ES-I3 (cell line): ENCODE results near the gene AMOTL2.
A peak's percentile ranks its signal among the peaks of the same experiment; 100 is the strongest.

Source experiments
- H3K36me3 ChIP-seq: 2 replicates; pipeline ENCODE4 v1.6.1; 2013; ENCODE audit warnings: mild to moderate bottlenecking, low read length, control low read depth, moderate library complexity; ENCODE audit not compliant: insufficient read depth
- H3K4me1 ChIP-seq: 2 replicates; pipeline ENCODE4 v1.6.1; 2013; ENCODE audit warnings: mild to moderate bottlenecking, control low read depth, low read length; ENCODE audit not compliant: insufficient read depth
- H3K9ac ChIP-seq: 2 replicates; pipeline ENCODE4 v1.6.1; 2013; ENCODE audit warnings: low read depth, mild to moderate bottlenecking, low read length, moderate library complexity
- H3K9me3 ChIP-seq: 2 replicates; pipeline ENCODE4 v1.6.1; 2013; ENCODE audit warnings: mild to moderate bottlenecking, low read length, moderate library complexity; ENCODE audit not compliant: control insufficient read depth, insufficient read depth

The AMOTL2 gene

DNA sequence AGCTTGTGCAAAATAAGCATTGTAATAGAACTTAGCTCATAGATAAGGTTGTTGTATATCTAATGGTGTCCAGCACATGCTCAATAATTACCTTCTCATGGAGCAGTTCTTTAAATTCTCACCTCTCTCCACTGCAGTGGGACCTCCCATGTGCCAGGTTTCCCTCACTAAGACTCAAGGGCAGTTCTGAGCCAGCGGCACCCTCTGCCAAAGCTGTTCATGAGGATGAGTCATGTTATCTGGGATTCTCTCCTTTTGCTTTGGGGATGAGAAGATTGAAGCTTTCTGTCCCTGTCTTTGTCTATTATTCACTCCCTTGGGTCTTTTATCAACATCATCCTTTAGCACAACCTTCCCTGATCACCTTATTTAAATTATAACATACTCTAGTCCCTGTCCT, 15.6 kb upstream of the AMOTL2 start:
- Histone ChIP-seq H3K4me1 (peaks cover 5% of the 10 kb centered on the region; the same call in 1 of the 2 replicates), H3K9ac (no peak overlapping the region), H3K9me3 (peaks cover 12% of the 10 kb centered on the region), H3K36me3 (no peaks in the 10 kb centered on the region)

DNA sequence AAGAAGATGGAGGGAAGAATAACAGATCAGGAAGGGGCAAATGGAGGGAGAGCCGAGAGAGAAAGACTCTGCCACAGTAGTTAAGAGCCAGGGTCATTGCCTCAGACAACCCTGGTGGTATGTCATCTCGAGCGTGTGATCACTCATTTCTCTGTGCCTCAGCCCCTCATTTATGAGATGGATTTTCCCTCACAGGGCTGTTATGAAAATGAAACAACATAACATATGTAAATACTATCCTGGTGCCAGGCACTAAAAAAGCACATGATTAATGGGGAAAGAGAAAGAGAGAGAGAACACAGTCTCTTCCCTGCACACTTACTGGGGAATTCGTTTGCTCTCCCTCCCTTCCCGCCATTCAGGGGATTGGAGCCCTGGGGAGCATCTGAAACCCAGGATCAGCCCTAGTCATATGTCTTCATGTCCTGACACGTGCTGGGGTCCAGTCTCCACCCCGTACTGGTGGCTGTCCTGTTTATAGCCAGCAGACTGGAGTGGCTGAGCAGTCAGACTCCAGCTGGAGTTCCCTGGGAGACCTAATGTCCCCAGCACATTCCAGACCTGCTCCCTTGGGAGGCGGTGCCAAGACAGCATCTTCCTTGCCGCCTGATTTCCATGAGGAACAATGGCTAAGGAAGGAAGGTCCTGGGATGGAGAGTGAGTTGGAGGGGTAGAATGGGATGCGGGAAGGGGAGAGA, 14.7 kb upstream of the AMOTL2 start:
- no peaks in the 10 kb centered on the region for H3K36me3 ChIP-seq
- peaks cover 12% of the 10 kb centered on the region for H3K9me3 ChIP-seq
- peaks cover 5% of the 10 kb centered on the region; the same call in 1 of the 2 replicates for H3K4me1 ChIP-seq
- no peak overlapping the region for H3K9ac ChIP-seq

DNA sequence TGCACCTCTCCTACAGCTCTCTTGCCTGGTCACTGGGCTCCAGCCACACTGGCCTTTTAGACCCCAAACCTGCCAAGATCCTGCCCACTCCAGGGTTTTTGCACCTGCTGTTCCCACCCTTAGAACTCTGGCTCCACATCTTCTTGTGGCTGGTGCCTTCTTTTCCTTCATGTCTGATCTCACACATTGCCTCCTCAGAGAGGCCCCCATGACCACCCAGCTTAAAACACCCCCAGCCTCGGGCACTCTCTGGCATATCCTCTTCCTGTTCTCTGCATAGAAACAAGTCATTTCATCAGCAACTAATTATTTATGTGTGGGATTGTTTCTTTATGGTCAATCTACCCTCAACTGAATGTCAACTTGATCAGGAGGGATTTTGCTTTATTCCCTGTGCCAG, 14.0 kb upstream of the AMOTL2 start:
- H3K36me3 ChIP-seq = no peaks in the 10 kb centered on the region
- peaks cover 12% of the 10 kb centered on the region for H3K9me3 ChIP-seq
- no peak overlapping the region for H3K9ac ChIP-seq
- peaks cover 5% of the 10 kb centered on the region; the same call in 1 of the 2 replicates for H3K4me1 ChIP-seq

DNA sequence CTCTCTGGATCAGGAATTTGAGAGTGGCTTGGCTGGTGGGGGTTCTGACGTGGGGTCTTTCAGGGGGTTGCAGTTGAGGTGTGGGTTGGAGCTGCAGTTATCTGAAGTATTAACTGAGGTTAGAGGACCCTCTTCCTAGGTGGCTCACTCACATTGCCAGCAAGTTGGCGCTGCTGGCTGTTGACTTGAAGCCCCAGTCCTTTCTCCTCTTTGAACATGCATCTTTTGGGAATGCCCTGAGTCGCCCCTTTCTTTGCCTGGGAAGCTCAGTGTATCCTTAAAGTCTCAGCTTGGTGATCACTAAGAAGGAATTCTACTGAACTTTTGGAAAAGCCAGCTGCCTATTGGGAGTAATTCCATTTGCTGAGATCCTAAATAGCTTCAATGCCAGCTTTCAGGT, 13.0 kb upstream of the AMOTL2 start:
- Histone ChIP-seq H3K9me3 (peaks cover 12% of the 10 kb centered on the region), H3K4me1 (peaks cover 5% of the 10 kb centered on the region; the same call in 1 of the 2 replicates), H3K36me3 (no peaks in the 10 kb centered on the region), H3K9ac (no peak overlapping the region)

DNA sequence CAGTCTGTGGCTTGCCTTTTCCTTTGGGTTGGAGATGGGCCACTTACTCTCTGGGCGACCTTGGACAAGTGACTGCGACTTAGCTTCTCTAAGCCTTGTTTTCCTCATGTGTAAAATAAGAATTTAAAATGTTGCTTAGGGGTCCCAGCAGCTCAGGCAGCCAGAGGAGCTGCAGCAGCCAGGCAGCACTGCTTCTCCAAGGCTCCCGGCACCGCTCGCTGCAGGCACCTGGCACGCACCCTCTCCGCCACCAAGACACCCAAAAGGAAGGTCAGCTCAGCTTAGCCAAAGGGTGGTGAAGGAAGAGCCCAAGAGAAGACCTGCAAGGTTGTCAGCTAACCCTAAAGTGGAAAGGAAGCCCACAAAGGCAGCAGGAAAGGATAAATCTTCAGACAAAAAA, 10.7 kb upstream of the AMOTL2 start:
- Histone ChIP-seq H3K4me1 (peaks cover 16% of the 10 kb centered on the region), H3K9ac (no peak overlapping the region), H3K36me3 (no peaks in the 10 kb centered on the region), H3K9me3 (peaks cover 5% of the 10 kb centered on the region; the same call in 1 of the 2 replicates)

DNA sequence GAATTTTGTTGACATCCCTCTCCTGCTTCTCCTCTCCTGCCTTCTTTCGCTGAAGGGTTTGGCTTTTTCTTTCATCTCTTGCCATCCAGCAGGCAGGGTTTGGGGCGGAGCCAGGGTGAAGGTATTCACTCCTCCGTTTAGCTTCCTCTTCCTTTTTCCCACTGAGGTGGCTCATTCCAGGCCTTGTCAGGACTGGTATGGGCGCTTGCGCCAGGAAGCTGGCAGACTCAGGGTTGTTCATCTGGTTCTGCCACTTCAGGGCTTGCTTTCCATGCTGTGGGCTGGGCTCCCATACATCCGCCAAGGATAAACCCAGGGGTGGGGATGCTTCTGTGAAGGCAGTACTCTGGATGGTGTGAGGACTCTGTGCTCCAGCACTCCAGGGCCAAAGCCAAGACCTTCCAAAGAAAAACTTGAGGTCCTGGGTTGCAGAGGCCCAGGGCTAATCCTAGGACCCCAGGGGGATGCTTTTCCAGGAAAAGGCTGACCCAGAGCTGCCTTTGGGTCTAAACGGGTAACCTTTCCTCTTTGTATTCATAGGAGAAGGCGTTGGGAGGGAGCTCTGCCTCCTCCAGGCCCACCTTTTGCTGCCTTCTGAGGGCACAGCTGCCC, 7.7 kb upstream of the AMOTL2 start:
- Histone ChIP-seq H3K9me3 (no peaks in the 10 kb centered on the region), H3K9ac (no peak overlapping the region), H3K36me3 (no peaks in the 10 kb centered on the region), H3K4me1 (peaks cover 28% of the 10 kb centered on the region)

DNA sequence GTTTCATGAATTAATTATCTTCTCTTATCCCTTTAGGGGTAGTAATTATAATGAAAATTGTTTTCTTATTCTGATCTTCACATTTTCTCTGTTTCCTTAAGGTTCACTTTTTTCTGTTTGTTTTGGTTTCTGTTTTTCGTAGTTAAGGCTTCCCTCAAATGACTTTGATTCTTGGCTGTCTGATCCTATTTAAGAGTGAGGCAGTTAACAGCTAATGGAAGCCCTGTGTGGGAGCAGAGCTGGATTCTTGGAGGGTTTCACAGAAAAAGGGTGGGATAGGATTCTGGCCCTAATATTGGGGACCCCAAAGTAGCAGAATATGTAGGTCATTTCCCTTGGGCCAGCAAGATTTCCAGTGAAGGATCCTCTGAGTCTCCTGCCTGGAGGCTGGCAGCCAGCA, 6.8 kb upstream of the AMOTL2 start:
- no peaks in the 10 kb centered on the region for H3K36me3 ChIP-seq
- H3K4me1 ChIP-seq = peaks cover 37% of the 10 kb centered on the region
- no peak overlapping the region for H3K9ac ChIP-seq
- no peaks in the 10 kb centered on the region for H3K9me3 ChIP-seq

DNA sequence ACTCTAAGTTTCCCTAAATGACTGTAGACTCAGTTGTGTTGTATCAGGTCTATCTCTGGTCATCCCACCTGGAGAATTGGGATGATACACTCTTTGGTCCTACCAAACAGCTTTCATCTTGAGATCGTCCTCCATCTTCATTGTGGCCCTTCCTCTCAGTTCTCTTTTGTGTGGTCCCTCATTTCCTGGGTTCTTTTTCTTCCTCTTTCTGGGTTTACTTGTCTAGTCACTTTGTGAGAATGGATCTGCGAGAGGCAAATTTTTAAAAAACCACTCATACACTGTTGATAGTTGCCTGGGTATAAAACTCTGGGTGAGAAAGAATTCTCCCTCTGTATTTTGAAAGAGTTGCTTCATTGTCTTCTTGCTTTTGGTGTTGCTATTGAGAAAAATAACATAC, 6.0 kb upstream of the AMOTL2 start:
- Histone ChIP-seq H3K9me3 (no peaks in the 10 kb centered on the region), H3K36me3 (no peaks in the 10 kb centered on the region), H3K9ac (no peak overlapping the region), H3K4me1 (peaks cover 40% of the 10 kb centered on the region)

DNA sequence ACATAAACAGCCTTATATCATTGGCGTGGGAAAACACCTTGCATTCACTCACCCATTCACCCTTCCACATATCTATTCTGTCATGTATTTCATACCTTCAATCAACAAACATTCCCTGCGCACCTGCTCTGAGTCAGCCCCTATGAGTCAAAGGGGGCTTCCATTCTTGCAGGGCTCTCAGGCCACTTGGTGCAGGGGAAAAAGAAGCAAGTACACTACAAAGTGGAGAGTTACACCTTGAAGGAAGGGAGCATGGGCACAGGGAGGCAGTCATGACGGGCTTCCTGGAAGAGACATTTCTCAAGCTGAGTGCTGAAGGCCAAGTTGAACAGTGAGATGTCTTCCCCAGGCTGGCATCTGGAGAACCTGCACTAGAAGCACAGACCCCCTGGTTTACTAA, 4.6 kb upstream of the AMOTL2 start:
- H3K9me3 ChIP-seq = no peaks in the 10 kb centered on the region
- no peaks in the 10 kb centered on the region for H3K36me3 ChIP-seq
- H3K9ac ChIP-seq = no peak overlapping the region
- peaks cover 37% of the 10 kb centered on the region for H3K4me1 ChIP-seq

DNA sequence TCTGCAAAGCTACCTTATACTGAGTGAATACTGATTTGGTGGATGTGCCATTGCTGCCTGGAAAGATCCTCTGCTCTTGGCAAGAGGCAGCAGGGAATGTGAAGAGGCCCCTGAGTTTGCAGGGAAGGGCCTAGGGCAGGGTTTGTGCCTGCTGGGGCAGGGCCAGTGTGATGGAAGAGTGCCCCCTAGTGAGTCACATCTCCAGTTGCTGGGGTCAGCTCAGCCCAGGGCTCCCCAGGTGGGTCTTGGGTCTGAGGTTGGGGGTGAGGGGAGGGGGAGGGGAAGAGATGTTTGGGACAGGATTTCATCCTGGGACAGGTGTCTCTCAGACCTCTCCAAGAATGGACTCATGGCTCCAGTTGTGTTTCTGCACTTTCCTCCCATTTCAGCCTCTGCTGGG, 4.1 kb upstream of the AMOTL2 start:
- no peak overlapping the region for H3K9ac ChIP-seq
- peaks cover 37% of the 10 kb centered on the region for H3K4me1 ChIP-seq
- no peaks in the 10 kb centered on the region for H3K36me3 ChIP-seq
- no peaks in the 10 kb centered on the region for H3K9me3 ChIP-seq

DNA sequence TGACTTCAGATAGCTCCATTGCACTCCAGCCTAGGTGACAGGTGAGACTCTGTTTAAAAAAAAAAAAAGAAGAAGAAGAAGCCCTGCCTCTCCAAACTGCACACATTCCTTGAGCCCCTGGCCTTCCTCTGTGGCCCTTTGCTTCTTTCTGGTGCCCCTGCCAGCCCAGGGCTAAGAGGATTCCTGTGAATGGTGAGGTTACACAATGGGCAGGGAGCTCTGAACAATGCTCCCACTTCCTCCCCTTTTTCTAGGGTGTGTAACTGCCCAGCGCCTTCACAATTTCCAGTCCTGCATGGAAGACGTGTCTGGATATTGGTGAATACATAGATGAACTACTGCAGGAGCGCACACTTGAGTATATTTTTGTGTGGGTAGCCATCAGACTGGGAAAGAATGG, 3.6 kb upstream of the AMOTL2 start:
- Histone ChIP-seq H3K9ac (no peak overlapping the region), H3K9me3 (no peaks in the 10 kb centered on the region), H3K36me3 (no peaks in the 10 kb centered on the region), H3K4me1 (peaks cover 37% of the 10 kb centered on the region)

DNA sequence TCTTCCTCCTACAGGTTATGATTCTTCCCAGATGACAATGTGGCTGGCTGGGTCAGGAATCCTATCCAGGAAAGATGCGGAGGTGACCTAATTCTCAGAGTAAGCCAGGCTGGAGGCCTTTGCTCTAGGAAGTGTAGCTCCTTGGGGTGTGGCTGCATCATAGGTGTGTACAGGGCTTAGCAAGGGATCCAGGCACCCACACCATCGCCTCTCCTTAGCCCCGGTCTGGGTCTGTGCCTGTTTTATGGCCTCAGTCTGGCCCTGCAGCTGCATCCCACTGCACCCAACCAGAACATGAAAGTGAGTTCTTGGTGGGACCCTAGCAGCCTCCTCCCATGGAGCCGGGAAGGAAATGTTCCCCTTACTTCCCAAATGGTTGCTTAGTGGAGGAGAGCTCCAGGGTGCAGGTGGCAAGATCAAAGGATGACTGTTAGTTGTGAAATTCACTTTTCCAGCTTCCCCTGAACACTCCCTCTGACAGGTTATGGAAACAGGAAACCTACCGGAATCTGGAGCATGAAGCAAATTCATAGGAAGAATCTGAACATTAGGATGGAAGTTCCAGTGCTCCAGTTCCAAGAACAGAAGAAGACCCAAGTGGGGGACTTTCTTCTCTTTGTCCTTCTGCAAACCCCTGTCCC, 2.7 kb upstream of the AMOTL2 start:
- peaks cover 41% of the 10 kb centered on the region for H3K4me1 ChIP-seq
- no peaks in the 10 kb centered on the region for H3K9me3 ChIP-seq
- H3K9ac ChIP-seq = no peak overlapping the region
- no peaks in the 10 kb centered on the region for H3K36me3 ChIP-seq

DNA sequence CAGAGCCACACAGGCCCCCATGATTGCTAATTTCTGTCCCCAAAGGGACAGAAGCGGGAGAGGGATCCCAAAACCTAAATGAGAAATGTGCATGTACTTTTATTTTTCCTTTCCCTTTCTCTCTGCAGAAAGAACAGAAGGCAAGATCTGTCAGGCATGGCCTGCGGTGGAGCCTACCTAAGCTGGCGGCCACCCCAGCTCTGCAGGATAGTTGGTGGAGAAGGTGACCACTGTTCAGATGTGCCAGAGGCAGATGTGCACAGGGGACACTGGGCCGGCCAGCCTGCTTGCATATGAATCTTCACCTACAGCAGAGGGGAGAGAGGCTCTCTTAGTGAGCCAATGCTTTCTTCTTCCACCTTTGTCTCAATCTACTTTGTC, 2.1 kb upstream of the AMOTL2 start:
- peaks cover 3% of the 10 kb centered on the region; the same call in 1 of the 2 replicates for H3K36me3 ChIP-seq
- peaks cover 41% of the 10 kb centered on the region for H3K4me1 ChIP-seq
- no peak overlapping the region for H3K9ac ChIP-seq

DNA sequence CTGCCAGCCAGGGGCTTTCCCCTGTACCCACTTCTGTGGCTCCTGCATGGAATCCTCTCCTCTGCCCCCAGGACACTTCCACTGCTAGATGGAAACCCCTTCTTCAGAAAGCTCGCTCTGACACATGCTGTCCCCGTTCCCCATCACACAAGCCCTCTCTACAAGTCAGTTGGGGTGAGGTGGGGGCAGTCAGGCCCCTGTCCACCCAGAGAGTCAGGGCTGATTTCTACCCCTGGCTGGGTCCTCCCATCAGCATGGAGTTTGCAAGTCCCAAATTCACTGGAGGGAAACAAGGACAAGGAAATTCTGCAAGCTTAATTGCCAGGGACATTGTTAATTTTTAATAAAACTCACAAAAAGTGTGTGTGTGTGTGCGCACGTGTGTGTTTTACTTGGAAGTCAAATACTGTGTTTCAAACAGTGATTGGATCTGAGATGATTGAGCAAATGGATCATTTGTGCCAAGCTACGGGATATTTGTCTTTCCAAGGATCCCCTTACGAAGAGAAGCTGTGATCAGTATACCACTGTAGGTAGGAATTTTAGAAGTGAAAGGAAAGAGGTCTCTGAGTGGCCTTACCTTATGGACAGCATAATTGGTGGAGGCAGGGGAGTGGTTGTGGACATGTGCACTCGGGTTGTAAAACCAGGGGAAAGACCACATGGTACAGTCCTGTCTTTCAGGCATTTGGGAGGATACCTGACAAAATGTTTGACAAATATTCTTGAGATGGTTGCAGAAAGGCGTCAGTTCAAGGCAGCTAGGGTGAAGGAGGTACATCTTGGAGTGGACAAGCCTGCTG, 1.5 kb upstream of the AMOTL2 start:
- peaks cover 5% of the 10 kb centered on the region; the same call in 1 of the 2 replicates for H3K36me3 ChIP-seq
- H3K9me3 ChIP-seq = no peaks in the 10 kb centered on the region
- peaks cover 45% of the 10 kb centered on the region for H3K4me1 ChIP-seq
- H3K9ac ChIP-seq = peak overlapping the region; percentile 85

More for the DNA sequence above, 2.1 kb upstream of the AMOTL2 start:
- H3K9me3 ChIP-seq = no peaks in the 10 kb centered on the region
